ENCODE results near the gene BET1.

BET1 gene

GRCh38 chr7:94011714-94012353, 7.7 kb upstream of the BET1 start:
- no peak for DNase-seq

GRCh38 chr7:94008537-94008936, 4.4 kb upstream of the BET1 start:
- DNase-seq, result no peak

GRCh38 chr7:94005753-94006152, 1.6 kb upstream of the BET1 start:
- DNase-seq, result no peak

GRCh38 chr7:94003446-94004023, 620 bp downstream of the BET1 start:
- DNase-seq, result no peak

GRCh38 chr7:94001396-94001795, 2.8 kb downstream of the BET1 start:
- DNase-seq, result peak; percentile 21

- DNase-seq, result no peak
Measured at GRCh38 chr7:93997868-93998267, 6.3 kb downstream of the BET1 start.

GRCh38 chr7:93992421-93993110, 11.6 kb downstream of the BET1 start:
- no peak for DNase-seq

- no peak for DNase-seq
Measured at GRCh38 chr7:93987297-93987696, 16.9 kb downstream of the BET1 start.

- DNase-seq, result no peak
Measured at GRCh38 chr7:93985101-93985500, 19.1 kb downstream of the BET1 start.

- DNase-seq, result no peak
Measured at GRCh38 chr7:93984024-93984423, 20.1 kb downstream of the BET1 start.

GRCh38 chr7:93981480-93981874, 22.7 kb downstream of the BET1 start:
- DNase-seq, result no peak

GRCh38 chr7:93980744-93981479, 23.2 kb downstream of the BET1 start:
- DNase-seq, result no peak

- no peak for DNase-seq
Measured at GRCh38 chr7:93977211-93977950, 26.8 kb downstream of the BET1 start.

- DNase-seq, result no peak
Measured at GRCh38 chr7:93973134-93973533, 31.0 kb downstream of the BET1 start.

GRCh38 chr7:93972029-93972725, 32.0 kb downstream of the BET1 start:
- DNase-seq, result no peak

GRCh38 chr7:93968911-93969620, 35.1 kb downstream of the BET1 start:
- no peak for DNase-seq

- DNase-seq, result no peak
Measured at GRCh38 chr7:93964813-93965212, 39.3 kb downstream of the BET1 start.

GRCh38 chr7:93964262-93964661, 39.9 kb downstream of the BET1 start:
- no peak for DNase-seq

GRCh38 chr7:93960986-93961385, 43.2 kb downstream of the BET1 start:
- no peak for DNase-seq

GRCh38 chr7:93958651-93959050, 45.5 kb downstream of the BET1 start:
- DNase-seq, result no peak

- no peak for DNase-seq
Measured at GRCh38 chr7:93958216-93958615, 45.9 kb downstream of the BET1 start.

Measured in fibroblast of skin of scalp (primary cell).